Fibroblast of lung (primary cell): ENCODE results near the gene B2M.

Experiments used
- EZH2 ChIP-seq: IDR thresholded peaks from 2 replicates; pipeline ENCODE4 v1.5.1; 2012; ENCODE audit warnings: low read length, control low read depth, mild to moderate bottlenecking; ENCODE audit errors: missing control alignments
- TF ChIP-seq, protein P1 (sequence below), 2 donors: IDR thresholded peaks in 1 of 2; conservative IDR thresholded peaks in 1 of 2; 1 replicate in 1 of 2; 2 replicates in 1 of 2; pipeline ENCODE4 v1.5.1; 2011 to 2012; ENCODE audit warnings: low read length in 2 of 2, control low read depth in 1 of 2, inconsistent platforms in 1 of 2, low read depth in 1 of 2, mild to moderate bottlenecking in 1 of 2

DNA sequence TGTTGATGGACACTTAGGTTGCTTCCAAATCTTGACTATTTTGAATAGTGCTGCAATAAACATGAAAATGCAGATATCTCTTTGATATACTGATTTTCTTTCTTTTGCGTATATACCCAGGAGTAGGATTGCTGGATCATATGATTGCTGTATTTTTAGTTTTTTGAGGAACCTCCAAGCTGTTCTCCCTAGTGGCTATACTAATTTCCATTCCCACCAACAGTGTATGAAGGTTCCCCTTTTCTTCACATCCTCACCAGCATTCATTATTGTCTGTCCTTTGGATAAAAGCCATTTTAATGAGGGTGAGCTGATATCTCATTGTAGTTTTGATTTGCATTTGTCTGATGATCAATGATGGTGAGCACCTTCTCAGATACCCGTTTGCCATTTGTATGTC lies 12.7 kb upstream of the B2M start:
- TF ChIP-seq EZH2, result no peak
- TF ChIP-seq, protein P1, sequence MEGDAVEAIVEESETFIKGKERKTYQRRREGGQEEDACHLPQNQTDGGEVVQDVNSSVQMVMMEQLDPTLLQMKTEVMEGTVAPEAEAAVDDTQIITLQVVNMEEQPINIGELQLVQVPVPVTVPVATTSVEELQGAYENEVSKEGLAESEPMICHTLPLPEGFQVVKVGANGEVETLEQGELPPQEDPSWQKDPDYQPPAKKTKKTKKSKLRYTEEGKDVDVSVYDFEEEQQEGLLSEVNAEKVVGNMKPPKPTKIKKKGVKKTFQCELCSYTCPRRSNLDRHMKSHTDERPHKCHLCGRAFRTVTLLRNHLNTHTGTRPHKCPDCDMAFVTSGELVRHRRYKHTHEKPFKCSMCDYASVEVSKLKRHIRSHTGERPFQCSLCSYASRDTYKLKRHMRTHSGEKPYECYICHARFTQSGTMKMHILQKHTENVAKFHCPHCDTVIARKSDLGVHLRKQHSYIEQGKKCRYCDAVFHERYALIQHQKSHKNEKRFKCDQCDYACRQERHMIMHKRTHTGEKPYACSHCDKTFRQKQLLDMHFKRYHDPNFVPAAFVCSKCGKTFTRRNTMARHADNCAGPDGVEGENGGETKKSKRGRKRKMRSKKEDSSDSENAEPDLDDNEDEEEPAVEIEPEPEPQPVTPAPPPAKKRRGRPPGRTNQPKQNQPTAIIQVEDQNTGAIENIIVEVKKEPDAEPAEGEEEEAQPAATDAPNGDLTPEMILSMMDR (conservative IDR thresholded peaks at IDR 0.05 in 1 of 2, IDR thresholded peaks at IDR 0.05 in 1 of 2; ENCODE audit: low read depth in 1 of 2, low read length in 2 of 2), result no peak
